ENCODE results near the gene DYSF.

DNA sequence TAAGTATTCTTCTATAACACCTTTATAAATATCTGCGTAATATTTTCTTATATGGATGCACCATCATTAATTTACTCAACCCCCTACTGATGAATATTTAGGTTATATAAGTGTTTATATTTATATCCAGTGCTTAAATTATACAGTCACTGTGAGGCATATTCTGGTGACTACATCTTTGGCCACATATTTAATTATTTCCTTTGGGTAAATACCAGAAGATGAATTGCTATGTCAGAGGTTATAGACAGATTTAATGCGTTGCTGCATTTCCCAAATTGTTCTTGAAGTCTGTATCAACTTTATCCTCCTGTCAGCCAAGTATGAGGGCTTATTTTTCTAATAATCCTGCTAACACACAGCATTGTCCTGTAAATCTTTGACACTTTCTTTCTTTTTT is 18.7 kb downstream of the DYSF start:
- TF ChIP-seq POLR2A (IDR thresholded peaks at IDR 0.05; ENCODE audit: borderline replicate concordance, extremely low read depth, insufficient read depth, insufficient read length), result no peak
- TF ChIP-seq, protein P1, sequence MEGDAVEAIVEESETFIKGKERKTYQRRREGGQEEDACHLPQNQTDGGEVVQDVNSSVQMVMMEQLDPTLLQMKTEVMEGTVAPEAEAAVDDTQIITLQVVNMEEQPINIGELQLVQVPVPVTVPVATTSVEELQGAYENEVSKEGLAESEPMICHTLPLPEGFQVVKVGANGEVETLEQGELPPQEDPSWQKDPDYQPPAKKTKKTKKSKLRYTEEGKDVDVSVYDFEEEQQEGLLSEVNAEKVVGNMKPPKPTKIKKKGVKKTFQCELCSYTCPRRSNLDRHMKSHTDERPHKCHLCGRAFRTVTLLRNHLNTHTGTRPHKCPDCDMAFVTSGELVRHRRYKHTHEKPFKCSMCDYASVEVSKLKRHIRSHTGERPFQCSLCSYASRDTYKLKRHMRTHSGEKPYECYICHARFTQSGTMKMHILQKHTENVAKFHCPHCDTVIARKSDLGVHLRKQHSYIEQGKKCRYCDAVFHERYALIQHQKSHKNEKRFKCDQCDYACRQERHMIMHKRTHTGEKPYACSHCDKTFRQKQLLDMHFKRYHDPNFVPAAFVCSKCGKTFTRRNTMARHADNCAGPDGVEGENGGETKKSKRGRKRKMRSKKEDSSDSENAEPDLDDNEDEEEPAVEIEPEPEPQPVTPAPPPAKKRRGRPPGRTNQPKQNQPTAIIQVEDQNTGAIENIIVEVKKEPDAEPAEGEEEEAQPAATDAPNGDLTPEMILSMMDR (IDR thresholded peaks at IDR 0.05 in 2 of 3, conservative IDR thresholded peaks at IDR 0.05 in 1 of 3; ENCODE audit: borderline replicate concordance in 1 of 3, insufficient read depth in 1 of 3, low read depth in 2 of 3, low read length in 2 of 3), result no peak
- TF ChIP-seq EZH2phosphoT487 (IDR thresholded peaks at IDR 0.05; ENCODE audit: borderline replicate concordance), result no peak
- no peak for TF ChIP-seq YY1 (IDR thresholded peaks at IDR 0.05; ENCODE audit: extremely low read depth, insufficient replicate concordance, low read depth, low read length)
- no peak for TF ChIP-seq EGR1 (IDR thresholded peaks at IDR 0.05; ENCODE audit: low read depth)
- TF ChIP-seq TCF7L2 (IDR thresholded peaks at IDR 0.05; ENCODE audit: borderline replicate concordance, extremely low read depth, insufficient read depth, insufficient read length), result no peak
- no peak for TF ChIP-seq SP1 (IDR thresholded peaks at IDR 0.05; ENCODE audit: low read depth)
- TF ChIP-seq REST (IDR thresholded peaks at IDR 0.05; ENCODE audit: low read depth), result no peak
- no peak for TF ChIP-seq POLR2AphosphoS5 (IDR thresholded peaks at IDR 0.05; ENCODE audit: low read depth, low read length)
